ENCODE results near the gene FBP1. TPM values are rescaled to one million over a fixed set of nuclear protein-coding genes. Genes with fewer than 3 reads are reported as not detected.

Gene FBP1
- total and polyA plus RNA-seq, 2 donors (not counting 3 experiments of a cell fraction or from before 2014, with no cell fraction given) = 2.5 to 3.8 TPM

GRCh38 chr9:94650949-94651348, 11.6 kb upstream of the FBP1 start:
- Histone ChIP-seq H3K9me1 (replicated peaks; ENCODE audit: control insufficient read depth, extremely low read depth, insufficient read depth, low read length) (no peaks in the 10 kb centered on the region), H3K9me3 (replicated peaks; ENCODE audit: control insufficient read depth, insufficient read depth, low read length) (no peaks in the 10 kb centered on the region), H3K4me2 (ENCODE audit: insufficient read depth, low read length) (no peak overlapping the region), H3K27me3 (ENCODE audit: control insufficient read depth in 2 of 2, insufficient read depth in 2 of 2, low read length in 2 of 2) (peaks cover 0 to 5% of the 10 kb centered on the region in 2 experiments), H3K36me3 (ENCODE audit: control insufficient read depth in 2 of 2, extremely low read depth in 1 of 2, insufficient read depth in 2 of 2, low read length in 2 of 2) (no peaks in the 10 kb centered on the region), H3K4me1 (ENCODE audit: control insufficient read depth, extremely low read depth, insufficient read depth, low read length) (no peaks in the 10 kb centered on the region), H3K79me2 (ENCODE audit: control insufficient read depth, insufficient read depth, low read length) (no peaks in the 10 kb centered on the region), H3K4me3 (replicated peaks in 1 of 3; ENCODE audit: insufficient read depth in 1 of 3, low read depth in 1 of 3, low read length in 3 of 3) (no peak overlapping the region), H4K20me1 (replicated peaks; ENCODE audit: control insufficient read depth, extremely low read depth, insufficient read depth, low read length) (no peaks in the 10 kb centered on the region), H2AFZ (ENCODE audit: low read depth, low read length) (no peak overlapping the region), H3K27ac (ENCODE audit: insufficient read depth, low read depth, low read length) (no peak overlapping the region), H3K9ac (replicated peaks; ENCODE audit: extremely low read depth, insufficient read depth, low read length) (no peak overlapping the region)
- intact Hi-C loops (cut with micrococcal nuclease) = no loop called here
- DNase-seq (ENCODE audit: low read depth, low spot score) (no peak), FAIRE-seq (no peak)
- ChIA-PET CTCF (no interaction called here), POLR2A (no interaction called here)
- dilution Hi-C loops (cut with MboI; ENCODE audit: extremely low pct_ligation_motif_present, low sequenced_read_pairs) = loop anchor here (25.0 kb wide), 1 partner anchor 486 kb away; no protein-coding TSS in a partner anchor
- TF ChIP-seq POLR2AphosphoS5 (IDR thresholded peaks at IDR 0.05; ENCODE audit: insufficient read depth, low read depth, low read length) (no peak), MYC (IDR thresholded peaks at IDR 0.05; ENCODE audit: low read depth, low read length) (no peak), CTCF (IDR thresholded peaks at IDR 0.05; ENCODE audit: extremely low read depth in 1 of 2, insufficient read depth in 1 of 2, low read depth in 1 of 2, low read length in 2 of 2) (no peak), JUN (IDR thresholded peaks at IDR 0.05; ENCODE audit: borderline replicate concordance, insufficient read depth, insufficient read length, low read depth) (no peak), GATA2 (IDR thresholded peaks at IDR 0.05; ENCODE audit: insufficient read depth, insufficient read length, low read depth, low read length) (no peak)
- BruUV-seq (replicated peaks) = no TSS peak
